ENCODE measurements around the gene PDE3A.
A peak's percentile ranks its signal among the peaks of the same experiment; 100 is the strongest.
"Not testable (repeated sequence)": the region's sequence is repeated elsewhere in the genome, so short reads cannot be mapped to it uniquely, and the experiment has no call there.

PDE3A gene

DNA sequence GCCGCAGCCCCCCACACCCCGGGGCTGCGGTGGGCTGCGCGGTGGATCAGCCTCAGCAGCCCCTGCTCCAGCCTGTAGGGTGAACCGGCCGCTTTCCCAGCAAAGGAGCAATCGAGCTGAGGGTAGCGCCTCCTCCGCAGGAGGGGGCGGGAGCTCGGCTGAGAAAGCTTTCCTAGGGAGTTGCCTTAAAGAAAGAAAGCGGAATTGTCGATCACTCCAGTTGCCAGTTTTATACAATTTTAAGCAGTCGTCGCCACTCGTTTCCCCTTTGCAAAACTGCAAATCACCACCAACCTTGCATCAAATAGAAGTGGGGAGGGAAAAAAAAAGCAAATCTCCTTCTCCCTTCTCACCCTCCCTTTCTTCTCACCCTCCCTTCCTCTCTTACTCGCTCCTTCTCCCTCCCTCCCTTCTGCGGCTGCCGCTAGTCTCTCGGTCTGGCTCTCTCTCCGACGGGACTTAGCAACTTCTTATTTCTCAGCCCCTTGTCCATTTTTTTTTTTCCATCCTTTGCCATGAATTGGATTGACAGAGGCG lies at the start of gene PDE3A:
TSS of gene PDE3A (plus strand) at position 424 of the 537 bp plus-strand sequence. CDS start 748 bp downstream, outside the sequence.
- DNase-seq (ENCODE audit: low read depth, low spot score): peak; percentile 76

DNA sequence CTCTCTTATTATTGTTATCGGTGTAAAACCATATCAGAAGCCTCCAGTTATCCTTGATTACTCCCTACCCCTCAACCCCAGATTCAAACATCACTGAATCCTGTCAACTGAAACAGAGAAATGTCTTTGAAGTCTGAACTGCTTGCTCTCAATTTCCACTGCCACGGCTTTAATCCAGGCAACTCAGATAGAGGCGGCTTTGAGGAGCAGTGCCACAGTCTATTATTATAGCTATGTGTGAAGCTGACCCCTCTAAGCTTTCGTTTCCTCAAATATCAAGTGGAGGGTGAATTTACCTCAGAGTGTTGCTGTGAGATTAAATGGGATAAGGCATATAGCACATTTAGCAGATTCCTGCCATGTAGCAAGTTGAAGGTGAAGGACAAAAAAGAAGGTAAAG lies 49.0 kb upstream of the PDE3A start:
- no peak for DNase-seq (ENCODE audit: low read depth, low spot score)

DNA sequence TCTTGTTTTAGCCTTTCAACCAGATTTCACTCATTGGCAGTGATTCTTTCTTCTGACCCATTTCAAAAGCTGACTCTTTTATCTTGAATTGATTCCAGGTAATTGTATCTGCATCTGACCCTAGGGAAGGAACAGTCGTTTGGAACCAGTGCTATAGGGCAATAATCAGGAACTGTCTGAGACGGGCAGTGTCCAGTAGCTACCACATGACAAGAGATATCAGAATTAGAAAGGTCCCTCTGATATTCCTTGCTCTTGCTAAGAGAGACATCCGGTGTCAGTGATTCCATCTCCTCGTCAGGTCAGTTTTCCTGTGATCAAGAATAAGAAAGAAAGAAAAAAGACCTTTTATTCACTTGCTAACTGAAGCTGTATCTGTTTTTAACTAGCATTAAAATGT lies 47.8 kb upstream of the PDE3A start:
- DNase-seq (ENCODE audit: low read depth, low spot score): no peak

DNA sequence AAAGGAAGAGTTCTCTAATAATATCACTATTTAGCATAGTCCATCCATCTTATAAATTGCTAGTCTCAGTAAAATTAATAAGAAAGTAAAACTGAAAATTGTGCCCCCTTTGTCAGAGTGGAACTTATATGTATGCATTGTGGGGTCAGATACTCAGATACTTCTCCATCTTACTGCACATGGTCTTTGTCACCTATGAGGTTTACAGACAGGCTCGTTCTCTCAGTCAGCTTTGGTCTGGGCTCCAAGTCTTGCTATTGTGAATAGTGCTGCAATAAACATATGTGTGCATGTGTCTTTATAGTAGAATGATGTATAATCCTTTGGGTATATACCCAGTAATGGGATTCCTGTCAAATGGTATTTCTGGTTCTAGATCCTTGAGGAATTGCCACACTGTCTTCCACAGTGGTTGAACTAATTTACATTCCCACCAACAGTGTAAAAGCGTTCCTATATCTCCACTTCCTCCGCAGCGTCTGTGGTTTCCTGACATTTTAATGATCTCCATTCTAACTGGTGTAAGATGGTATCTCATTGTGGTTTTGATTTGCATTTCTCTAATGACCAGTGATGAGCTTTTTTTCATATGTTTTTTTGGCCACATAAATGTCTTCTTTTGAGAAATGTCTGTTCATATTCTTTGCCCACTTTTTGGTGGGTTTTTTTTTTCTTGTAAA lies 37.4 kb upstream of the PDE3A start:
- not testable (repeated sequence) for DNase-seq (ENCODE audit: low read depth, low spot score)

DNA sequence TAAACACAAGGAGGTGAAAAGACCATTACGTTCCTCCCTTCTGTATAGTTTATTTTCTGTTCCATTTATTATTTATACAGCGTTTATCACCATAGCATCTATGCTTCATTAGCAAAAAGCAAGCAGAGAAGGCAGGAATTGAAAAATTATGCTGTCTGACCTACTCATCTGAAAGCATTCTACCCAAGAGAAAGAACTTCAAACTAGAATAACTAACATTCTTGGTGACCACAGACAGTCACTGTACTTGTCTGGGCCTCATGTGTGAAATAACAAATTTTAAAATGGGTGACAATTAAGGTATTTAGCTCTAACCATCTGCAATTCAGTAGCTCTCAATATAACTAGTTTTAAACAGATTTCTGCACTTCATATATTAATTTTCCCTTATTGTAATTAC lies 29.3 kb upstream of the PDE3A start:
- DNase-seq (ENCODE audit: low read depth, low spot score): no peak

DNA sequence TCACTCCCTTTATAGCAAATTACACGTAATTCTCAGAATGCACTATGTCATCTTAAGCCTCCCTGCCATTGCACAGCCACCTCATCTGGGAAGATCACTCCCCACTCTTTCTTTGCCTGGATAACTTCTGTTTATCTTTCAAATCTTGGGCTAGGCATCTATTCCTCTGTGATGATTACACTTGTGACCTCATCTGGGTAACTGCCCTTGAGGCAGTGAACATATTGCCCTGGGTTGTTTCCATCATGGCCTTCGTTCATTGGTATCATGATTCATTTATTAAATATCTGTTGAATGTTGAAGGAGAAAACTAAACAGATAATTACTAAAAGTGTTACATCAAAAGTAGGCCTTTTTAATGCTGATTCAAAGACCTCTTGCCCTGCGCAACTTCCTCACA lies 26.2 kb upstream of the PDE3A start:
- DNase-seq (ENCODE audit: low read depth, low spot score): no peak

DNA sequence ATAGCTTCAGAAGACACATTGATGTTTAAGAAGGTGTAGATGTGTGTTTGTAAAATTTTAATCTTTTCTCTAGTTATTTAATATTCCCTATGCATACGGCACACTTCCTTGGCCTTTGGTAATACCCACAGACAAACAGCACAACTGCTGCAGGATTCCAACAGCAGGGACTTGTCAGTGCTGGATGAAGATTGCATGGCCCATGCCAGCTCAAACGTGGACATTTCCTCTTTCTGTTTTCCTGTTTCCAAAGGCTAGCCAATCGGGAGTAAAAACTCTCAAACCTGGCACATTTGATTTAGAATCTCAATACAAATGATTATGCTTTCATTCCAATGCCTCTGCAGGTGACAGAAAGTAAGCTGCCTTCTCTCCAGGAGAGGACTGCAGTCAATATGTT lies 22.5 kb upstream of the PDE3A start:
- no peak for DNase-seq (ENCODE audit: low read depth, low spot score)

DNA sequence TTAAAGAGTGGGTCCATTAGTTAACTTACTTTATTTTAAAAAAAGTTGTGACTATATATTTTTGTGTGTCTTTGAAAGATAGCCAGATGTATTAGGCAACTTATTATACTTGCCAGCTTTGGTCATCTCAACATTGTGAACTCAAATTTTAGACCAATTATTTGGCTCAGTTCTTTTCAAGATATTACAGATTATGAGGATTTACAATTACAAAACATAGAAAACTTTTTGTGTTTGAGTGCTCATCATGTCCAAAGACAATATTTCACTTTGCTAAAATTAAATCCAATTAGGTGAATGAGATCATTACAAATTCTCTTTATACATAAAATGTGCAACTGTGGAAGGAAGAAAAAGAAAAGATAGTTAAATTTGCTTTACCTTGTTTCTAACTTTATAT lies 18.3 kb upstream of the PDE3A start:
- no peak for DNase-seq (ENCODE audit: low read depth, low spot score)

- peak; percentile 73 for DNase-seq (ENCODE audit: low read depth, low spot score)
These were observed 17.8 kb upstream of the PDE3A start for GRCh38 chr12:20350495-20350894.

- DNase-seq (ENCODE audit: low read depth, low spot score): no peak
These were observed 16.9 kb upstream of the PDE3A start for GRCh38 chr12:20351406-20351805.

DNA sequence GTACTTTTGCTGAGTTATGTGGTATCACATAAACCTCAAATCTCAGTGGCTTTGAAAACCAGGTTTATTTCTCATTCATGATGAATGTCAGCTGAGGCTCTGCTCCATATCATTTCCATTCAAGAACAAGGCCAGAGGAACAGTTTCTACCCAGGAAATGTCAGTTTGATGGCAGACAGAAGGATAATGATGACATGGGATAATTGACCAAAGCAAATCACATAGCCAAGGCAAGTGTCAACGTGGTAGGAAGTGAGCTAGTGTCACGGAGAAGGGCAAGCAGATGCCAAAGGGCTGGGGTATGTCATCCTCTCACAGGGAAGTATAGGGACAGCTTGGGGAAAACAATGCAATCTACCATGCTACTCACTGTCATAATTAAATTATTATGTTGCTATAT lies 12.3 kb upstream of the PDE3A start:
- no peak for DNase-seq (ENCODE audit: low read depth, low spot score)

- DNase-seq (ENCODE audit: low read depth, low spot score): no peak
These were observed 7.9 kb upstream of the PDE3A start for GRCh38 chr12:20360407-20360806.

DNA sequence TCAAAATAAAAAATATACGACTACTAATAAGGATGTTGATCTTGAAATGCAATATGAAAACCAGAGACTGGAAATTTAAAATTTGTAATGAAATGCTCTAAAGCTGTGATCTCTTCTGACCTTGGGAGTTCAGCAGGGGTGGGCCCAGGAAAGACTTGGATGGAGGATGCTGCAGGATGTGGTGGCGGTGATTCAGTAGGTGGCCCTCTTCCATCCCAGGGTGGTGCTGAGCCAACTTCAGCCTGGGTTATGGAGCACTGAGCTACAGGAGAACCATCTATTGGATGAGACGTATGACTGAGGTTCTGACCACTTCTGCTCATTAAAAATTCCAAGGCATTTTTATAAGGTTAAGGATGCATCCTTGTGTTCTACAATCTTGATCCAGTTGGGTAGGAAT lies 6.9 kb upstream of the PDE3A start:
- DNase-seq (ENCODE audit: low read depth, low spot score): no peak

- no peak for DNase-seq (ENCODE audit: low read depth, low spot score)
These were observed 3.8 kb upstream of the PDE3A start for GRCh38 chr12:20364501-20364900.

GRCh38 chr12:20366776-20367409 lies 1.4 kb upstream of the PDE3A start:
- no peak for DNase-seq (ENCODE audit: low read depth, low spot score)

DNA sequence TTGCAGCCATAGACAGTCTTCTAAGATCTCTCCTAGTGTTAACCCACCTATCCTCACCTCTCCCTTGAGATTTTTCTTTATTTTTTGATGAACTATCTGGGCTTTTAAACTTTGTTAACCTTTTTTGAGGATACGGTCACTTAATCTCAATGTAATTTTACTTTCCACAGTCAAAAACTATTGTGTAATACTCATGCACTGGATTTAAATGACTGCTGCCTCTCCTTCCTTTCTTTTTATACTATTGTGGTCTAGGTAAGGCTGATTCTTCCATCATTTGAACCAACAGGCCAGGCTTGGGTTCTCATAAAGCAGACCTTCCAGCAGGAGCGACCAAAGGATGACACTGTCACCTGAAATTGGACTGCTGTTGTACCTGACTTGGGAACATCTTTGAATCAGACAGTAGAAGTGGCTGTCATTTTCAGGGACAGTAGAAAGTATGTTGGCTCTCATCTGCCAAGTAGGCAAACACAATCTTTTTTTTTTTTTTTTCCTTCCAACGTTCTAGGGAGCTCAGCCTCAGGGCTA lies 689 bp upstream of the PDE3A start:
- no peak for DNase-seq (ENCODE audit: low read depth, low spot score)

GRCh38 chr12:20368651-20369304 lies 441 bp downstream of the PDE3A start:
- DNase-seq (ENCODE audit: low read depth, low spot score): no peak

DNA sequence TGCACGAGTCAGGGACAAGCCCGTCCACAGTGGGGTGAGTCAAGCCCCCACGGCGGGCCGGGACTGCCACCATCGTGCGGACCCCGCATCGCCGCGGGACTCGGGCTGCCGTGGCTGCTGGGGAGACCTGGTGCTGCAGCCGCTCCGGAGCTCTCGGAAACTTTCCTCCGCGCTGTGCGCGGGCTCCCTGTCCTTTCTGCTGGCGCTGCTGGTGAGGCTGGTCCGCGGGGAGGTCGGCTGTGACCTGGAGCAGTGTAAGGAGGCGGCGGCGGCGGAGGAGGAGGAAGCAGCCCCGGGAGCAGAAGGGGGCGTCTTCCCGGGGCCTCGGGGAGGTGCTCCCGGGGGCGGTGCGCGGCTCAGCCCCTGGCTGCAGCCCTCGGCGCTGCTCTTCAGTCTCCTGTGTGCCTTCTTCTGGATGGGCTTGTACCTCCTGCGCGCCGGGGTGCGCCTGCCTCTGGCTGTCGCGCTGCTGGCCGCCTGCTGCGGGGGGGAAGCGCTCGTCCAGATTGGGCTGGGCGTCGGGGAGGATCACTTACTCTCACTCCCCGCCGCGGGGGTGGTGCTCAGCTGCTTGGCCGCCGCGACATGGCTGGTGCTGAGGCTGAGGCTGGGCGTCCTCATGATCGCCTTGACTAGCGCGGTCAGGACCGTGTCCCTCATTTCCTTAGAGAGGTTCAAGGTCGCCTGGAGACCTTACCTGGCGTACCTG lies 1.1 kb downstream of the PDE3A start:
- DNase-seq (ENCODE audit: low read depth, low spot score): no peak

DNA sequence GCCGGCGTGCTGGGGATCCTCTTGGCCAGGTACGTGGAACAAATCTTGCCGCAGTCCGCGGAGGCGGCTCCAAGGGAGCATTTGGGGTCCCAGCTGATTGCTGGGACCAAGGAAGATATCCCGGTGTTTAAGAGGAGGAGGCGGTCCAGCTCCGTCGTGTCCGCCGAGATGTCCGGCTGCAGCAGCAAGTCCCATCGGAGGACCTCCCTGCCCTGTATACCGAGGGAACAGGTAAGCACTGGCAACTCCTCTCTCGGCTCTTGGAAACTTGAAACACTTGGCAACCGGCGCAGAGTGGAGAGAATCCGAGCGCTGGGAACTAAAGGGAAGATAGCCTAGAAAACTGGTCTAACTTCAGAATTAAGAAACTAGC lies 1.7 kb downstream of the PDE3A start:
- no peak for DNase-seq (ENCODE audit: low read depth, low spot score)

DNA sequence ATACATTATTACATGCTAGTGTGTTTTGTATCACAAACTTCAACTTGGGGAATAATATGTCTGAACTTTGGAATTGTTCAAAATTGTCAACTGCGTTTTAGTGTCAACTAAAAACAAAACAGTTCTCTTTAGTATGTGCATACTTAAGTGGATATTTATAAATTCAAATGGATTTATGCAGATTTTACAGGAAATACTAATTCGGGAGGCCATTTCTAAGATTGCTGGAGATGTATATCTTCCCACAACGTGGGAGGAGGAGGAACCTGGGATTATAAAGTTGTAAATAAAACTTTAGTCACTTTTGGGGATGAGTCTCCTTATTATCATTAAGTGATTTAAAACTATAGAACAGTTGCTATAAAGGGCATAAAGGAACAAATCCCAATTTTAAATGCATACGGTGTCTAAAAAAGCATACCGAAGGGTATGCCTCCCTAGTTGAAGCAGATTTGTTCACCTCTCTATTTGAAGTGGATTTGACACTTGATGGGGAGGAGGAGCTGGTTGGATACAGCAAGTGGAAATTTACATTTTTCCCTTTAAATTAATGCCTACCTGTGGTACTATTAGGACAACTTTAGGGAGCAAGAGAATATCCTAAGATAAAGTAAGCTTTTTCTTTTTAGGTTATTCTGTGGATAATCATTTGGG lies 2.7 kb downstream of the PDE3A start:
- DNase-seq (ENCODE audit: low read depth, low spot score): no peak

DNA sequence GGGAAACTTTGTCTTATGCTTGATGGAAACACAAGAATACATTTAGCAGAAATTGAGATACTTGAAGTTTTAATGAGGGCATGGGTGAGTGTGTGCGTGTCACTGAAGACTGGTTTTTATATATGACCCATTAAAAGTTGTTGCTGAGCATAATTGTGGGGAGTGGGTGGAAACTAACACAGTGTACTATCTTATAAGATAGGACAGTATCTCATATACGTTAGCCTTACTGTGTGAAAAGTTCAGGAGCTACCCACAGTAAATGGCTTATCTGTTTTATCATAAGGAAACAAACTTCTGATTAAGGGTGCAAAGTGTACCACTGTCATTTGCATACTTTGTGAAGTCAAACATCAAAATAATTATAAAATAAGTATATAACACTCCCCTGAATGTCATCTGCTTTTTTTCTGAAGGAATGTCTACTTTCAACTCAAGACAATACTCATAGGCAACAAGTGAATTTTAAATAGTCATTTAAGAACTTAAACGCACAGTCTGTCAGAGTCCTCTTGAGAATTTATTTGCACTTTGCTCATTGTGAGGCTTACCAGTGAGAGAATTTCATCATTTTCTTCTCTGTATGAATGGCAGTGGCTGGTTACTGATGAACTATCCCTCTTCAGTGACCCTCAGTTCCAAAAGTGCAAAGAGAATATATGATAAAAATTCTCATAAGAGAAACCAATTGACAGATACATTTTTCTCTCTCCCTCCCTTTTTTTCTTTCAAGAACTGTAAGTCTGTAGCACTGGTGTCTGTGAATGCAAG lies 4.2 kb downstream of the PDE3A start:
- DNase-seq (ENCODE audit: low read depth, low spot score): no peak
